Nephron (organoid): ENCODE measurements around the gene PCDHGB1.

Experiments used
- H3K27ac Mint-ChIP-seq, 3 experiments: 2 replicates each; pipeline ENCODE4 v1.8.0; 2020; ENCODE audit warnings: mixed read lengths in 3 of 3, mild to moderate bottlenecking in 2 of 3, moderate library complexity in 1 of 3
- H3K27me3 Mint-ChIP-seq: 2 replicates; pipeline ENCODE4 v1.8.0; 2021; ENCODE audit warnings: low read depth, mild to moderate bottlenecking, moderate library complexity, mixed read lengths
- H3K36me3 Mint-ChIP-seq: 2 replicates; pipeline ENCODE4 v1.8.0; 2020; ENCODE audit warnings: low read depth, mixed read lengths
- H3K4me1 Mint-ChIP-seq: 2 replicates; pipeline ENCODE4 v1.8.0; 2020; ENCODE audit warnings: mixed read lengths
- H3K4me3 Mint-ChIP-seq, 3 experiments: 2 replicates each; pipeline ENCODE4 v1.8.0; 2020; ENCODE audit warnings: mild to moderate bottlenecking in 3 of 3, mixed read lengths in 3 of 3, moderate library complexity in 2 of 3
- H3K9me3 Mint-ChIP-seq: 2 replicates; pipeline ENCODE4 v1.8.0; 2020; ENCODE audit warnings: mixed read lengths
- TF ChIP-seq, protein P1 (sequence below), 3 experiments: fragments of 200-600 bp; sonication (generic); IDR thresholded peaks; one replicate each; pipeline ENCODE4 v1.5.0; 2021; ENCODE audit warnings: antibody characterized with exemption in 3 of 3; ENCODE audit not compliant: unreplicated experiment in 3 of 3

The PCDHGB1 gene

DNA sequence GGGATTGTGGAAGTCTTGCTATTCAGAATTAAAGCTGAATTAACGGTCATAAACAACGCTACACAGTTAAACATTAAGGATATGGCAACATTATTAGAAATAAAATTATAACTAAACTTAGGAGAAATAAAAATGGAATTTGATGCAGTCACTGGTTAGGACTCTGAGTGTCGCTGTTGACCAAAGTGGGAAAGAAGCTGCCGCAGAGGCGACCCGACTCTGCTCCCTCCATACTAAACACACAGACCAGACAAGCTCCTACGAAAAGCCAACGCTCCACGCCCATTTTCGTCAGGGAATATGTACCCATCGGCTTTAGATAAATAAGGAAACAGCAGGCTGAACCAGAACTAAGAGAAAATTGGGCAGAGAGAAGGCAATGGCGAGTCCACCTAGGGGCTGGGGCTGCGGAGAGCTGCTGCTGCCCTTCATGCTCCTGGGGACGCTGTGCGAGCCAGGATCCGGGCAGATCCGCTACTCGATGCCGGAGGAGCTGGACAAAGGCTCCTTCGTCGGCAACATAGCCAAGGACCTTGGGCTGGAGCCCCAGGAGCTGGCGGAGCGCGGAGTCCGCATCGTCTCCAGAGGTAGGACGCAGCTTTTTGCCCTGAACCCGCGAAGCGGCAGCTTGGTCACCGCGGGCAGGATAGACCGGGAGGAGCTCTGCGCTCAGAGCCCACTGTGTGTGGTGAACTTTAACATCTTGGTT, 14.2 kb downstream of the PCDHGB1 start, which contains the start of gene PCDHGA5:
Gene PCDHGA5 (plus strand): TSS at position 211 of the 709 bp plus-strand sequence. CDS start 169 bp downstream, at position 380.
- H3K27me3 Mint-ChIP-seq: no peaks in the 10 kb centered on the region
- peaks cover 32% of the 10 kb centered on the region for H3K36me3 Mint-ChIP-seq
- H3K4me1 Mint-ChIP-seq: no peaks in the 10 kb centered on the region
- H3K4me3 Mint-ChIP-seq: no peak within 1 kb of the TSS
- peaks cover 67% of the 10 kb centered on the region for H3K9me3 Mint-ChIP-seq
- TF ChIP-seq, protein P1, sequence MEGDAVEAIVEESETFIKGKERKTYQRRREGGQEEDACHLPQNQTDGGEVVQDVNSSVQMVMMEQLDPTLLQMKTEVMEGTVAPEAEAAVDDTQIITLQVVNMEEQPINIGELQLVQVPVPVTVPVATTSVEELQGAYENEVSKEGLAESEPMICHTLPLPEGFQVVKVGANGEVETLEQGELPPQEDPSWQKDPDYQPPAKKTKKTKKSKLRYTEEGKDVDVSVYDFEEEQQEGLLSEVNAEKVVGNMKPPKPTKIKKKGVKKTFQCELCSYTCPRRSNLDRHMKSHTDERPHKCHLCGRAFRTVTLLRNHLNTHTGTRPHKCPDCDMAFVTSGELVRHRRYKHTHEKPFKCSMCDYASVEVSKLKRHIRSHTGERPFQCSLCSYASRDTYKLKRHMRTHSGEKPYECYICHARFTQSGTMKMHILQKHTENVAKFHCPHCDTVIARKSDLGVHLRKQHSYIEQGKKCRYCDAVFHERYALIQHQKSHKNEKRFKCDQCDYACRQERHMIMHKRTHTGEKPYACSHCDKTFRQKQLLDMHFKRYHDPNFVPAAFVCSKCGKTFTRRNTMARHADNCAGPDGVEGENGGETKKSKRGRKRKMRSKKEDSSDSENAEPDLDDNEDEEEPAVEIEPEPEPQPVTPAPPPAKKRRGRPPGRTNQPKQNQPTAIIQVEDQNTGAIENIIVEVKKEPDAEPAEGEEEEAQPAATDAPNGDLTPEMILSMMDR (IDR thresholded peaks at IDR 0.05; ENCODE audit: unreplicated experiment in 3 of 3): no peak
- H3K27ac Mint-ChIP-seq: no peak within 1 kb of the TSS

DNA sequence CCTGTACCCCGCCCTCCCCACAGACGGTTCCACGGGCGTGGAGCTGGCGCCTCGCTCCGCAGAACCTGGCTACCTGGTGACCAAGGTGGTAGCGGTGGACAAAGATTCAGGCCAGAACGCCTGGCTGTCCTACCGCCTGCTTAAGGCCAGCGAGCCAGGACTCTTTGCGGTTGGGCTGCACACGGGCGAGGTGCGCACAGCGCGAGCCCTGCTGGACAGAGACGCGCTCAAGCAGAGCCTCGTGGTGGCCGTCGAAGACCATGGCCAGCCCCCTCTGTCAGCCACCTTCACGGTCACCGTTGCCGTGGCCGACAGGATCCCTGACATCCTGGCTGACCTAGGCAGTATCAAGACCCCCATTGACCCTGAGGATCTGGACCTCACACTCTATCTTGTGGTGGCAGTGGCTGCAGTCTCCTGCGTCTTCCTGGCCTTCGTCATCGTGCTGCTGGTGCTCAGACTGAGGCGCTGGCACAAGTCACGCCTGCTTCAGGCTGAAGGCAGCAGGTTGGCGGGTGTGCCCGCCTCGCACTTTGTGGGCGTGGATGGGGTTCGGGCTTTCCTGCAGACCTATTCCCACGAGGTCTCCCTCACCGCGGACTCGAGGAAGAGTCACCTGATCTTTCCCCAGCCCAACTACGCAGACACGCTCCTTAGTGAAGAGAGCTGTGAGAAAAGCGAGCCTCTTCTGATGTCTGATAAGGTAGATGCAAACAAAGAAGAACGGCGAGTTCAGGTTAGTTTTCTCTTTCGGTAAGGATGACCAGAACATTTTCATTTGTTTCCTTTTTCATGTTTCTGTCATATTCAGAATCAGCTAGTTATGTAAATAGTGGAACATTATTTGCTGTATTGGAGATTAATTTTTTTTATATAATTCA, 16.4 kb downstream of the PCDHGB1 start:
- Mint-ChIP-seq H3K27me3 (no peaks in the 10 kb centered on the region), H3K4me1 (no peaks in the 10 kb centered on the region), H3K9me3 (peaks cover 66% of the 10 kb centered on the region), H3K36me3 (peaks cover 32% of the 10 kb centered on the region), H3K4me3 (no peak overlapping the region), H3K27ac (no peak overlapping the region)
- TF ChIP-seq, protein P1 (IDR thresholded peaks at IDR 0.05; ENCODE audit: unreplicated experiment in 3 of 3): no peak

DNA sequence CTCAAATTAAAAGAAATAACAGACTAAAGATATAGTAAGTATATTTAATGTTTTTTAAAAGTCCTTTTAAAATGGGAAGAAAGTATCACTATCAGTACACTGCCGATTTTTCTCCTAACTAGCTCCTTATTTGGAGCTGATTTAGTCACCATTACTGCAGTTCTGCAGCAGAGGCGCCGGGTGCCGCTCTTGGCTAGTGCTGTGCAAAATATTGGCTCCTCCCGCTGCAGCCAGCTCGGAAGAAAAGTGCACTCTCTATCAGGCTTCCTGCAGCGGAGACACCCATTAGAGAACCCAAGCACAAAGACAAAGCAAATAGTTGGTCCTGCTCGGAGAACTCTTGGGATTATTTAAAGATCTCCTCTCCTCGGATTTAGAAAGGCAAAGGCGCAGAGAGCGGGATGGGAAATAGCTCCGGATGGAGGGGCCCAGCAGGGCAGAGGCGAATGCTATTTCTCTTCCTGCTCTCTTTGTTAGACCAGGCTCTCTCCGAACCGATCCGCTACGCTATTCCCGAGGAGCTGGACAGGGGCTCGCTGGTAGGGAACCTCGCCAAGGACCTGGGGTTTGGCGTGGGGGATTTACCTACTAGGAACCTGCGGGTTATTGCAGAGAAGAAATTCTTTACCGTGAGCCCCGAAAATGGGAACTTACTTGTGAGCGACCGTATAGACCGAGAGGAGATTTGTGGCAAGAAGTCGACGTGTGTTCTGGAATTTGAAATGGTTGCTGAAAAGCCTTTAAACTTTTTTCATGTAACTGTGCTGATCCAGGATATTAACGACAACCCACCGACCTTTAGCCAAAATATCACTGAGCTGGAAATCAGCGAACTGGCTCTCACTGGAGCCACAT, 20.3 kb downstream of the PCDHGB1 start, which contains the start of gene PCDHGB3:
Gene PCDHGB3 (plus strand): TSS at position 249 of the 855 bp plus-strand sequence. CDS start 153 bp downstream, at position 402.
- Mint-ChIP-seq H3K4me1 (no peaks in the 10 kb centered on the region), H3K9me3 (peaks cover 62% of the 10 kb centered on the region), H3K4me3 (no peak within 1 kb of the TSS), H3K27me3 (no peaks in the 10 kb centered on the region), H3K27ac (no peak within 1 kb of the TSS), H3K36me3 (peaks cover 36% of the 10 kb centered on the region)
- TF ChIP-seq, protein P1 (IDR thresholded peaks at IDR 0.05; ENCODE audit: unreplicated experiment in 3 of 3): no peak

DNA sequence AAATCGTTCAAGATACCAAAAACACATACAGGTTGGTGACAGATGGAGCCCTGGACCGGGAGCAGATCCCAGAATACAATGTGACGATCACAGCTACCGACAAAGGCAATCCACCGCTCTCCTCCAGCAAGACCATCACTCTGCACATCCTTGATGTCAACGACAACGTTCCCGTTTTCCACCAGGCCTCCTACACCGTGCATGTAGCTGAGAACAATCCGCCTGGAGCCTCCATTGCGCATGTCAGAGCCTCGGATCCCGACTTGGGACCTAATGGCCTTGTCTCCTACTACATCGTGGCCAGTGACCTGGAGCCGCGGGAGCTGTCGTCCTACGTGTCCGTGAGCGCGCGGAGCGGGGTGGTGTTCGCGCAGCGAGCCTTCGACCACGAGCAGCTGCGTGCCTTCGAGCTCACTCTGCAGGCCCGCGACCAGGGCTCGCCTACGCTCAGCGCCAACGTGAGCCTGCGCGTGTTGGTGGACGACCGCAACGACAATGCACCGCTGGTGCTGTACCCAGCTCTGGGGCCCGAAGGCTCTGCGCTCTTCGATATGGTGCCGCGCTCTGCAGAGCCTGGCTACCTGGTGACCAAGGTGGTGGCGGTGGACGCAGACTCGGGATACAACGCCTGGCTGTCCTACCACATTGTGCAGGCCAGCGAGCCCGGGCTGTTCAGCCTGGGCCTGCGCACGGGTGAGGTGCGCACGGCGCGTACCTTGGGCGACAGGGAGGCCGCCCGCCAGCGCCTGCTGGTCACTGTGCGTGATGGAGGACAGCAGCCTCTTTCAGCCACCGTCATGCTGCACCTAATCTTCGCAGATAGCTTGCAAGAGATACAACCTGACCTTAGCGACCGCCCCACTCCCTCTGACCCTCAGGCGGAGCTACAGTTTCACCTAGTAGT, 21.9 kb downstream of the PCDHGB1 start:
- no peaks in the 10 kb centered on the region for H3K4me1 Mint-ChIP-seq
- TF ChIP-seq, protein P1 (IDR thresholded peaks at IDR 0.05; ENCODE audit: unreplicated experiment in 3 of 3): no peak
- no peaks in the 10 kb centered on the region for H3K27me3 Mint-ChIP-seq
- no peak overlapping the region for H3K27ac Mint-ChIP-seq
- H3K9me3 Mint-ChIP-seq: peaks cover 61% of the 10 kb centered on the region
- H3K4me3 Mint-ChIP-seq: no peak overlapping the region
- H3K36me3 Mint-ChIP-seq: peaks cover 34% of the 10 kb centered on the region
